ENCODE measurements around the gene SOAT2. TPM values are rescaled to one million over a fixed set of nuclear protein-coding genes. Genes with fewer than 3 reads are reported as not detected.

SOAT2 gene
- total RNA-seq, 6 donors from 2014 or later: 0.11 to 3.1 (median 0.13) TPM; not detected in 3

DNA sequence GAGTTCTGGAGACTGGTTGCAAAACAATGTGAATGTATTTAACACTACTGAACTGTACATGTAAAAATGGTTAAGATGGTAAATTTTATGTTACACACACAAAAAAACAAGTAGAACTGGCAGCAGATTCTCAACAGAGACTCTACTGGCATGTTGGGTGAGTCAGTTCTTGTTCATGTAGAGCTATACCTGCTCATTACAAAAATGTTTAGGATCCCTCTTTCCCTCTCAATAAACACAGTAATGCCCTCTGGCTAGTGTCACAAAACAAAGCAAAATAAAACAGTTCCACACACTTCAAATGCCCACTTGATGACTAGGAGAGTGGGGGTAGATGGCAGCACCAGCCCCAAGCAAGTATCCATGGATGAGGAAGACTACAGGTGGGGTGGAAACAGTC is 63.6 kb downstream of the SOAT2 start:
- H3K4me1 ChIP-seq: no peaks in the 10 kb centered on the region
- H3K36me3 ChIP-seq: peaks cover 0 to 19% (median 16%) of the 10 kb centered on the region in 4 donors

DNA sequence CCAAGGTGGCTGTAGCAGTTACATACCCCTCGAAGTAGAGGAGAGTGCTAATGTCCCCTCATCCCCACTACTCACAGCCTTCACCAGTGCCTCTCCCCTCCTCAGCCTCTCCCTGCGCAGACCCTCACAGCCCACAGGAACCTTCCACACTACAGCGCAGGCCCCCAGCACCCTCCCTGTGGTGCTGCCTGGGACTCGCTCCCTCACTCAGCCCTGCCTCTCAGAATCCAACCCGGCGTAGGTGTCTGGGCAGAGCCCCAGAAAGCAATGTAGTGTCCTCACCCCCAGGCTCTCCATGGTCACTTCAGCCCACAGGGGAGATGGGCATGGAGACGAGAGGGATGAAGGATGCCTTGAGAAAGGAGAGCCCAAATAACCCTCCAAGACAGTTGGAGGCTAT is 66.4 kb downstream of the SOAT2 start:
- no peak for DNase-seq
- Histone ChIP-seq H3K36me3 (peaks cover 0 to 25% (median 22%) of the 10 kb centered on the region in 4 donors), H3K9me3 (no peaks in the 10 kb centered on the region), H3K4me1 (peaks cover 0 to 1% (median 0%) of the 10 kb centered on the region in 4 donors), H3K4me3 (no peak overlapping the region), H3K27me3 (no peaks in the 10 kb centered on the region), H3K27ac (no peak overlapping the region)
- TF ChIP-seq CTCF (IDR thresholded peaks at IDR 0.05): no peak
- no peak for TF ChIP-seq EP300 (IDR thresholded peaks at IDR 0.05)
- no peak for TF ChIP-seq POLR2A (IDR thresholded peaks at IDR 0.05)
- TF ChIP-seq POLR2AphosphoS5 (IDR thresholded peaks at IDR 0.05): no peak
- 98 to 100% methylated on average over 6 to 7 of the region's 7 CpGs for WGBS, 2 donors
- ATAC-seq (ENCODE audit: low FRiP score in 2 of 2): no peak

More for the DNA sequence above, 63.6 kb downstream of the SOAT2 start:
- no peak overlapping the region for H3K27ac ChIP-seq
- ATAC-seq (ENCODE audit: low FRiP score in 2 of 2) (no peak), DNase-seq (no peak)
- H3K9me3 ChIP-seq: no peaks in the 10 kb centered on the region
- H3K4me3 ChIP-seq: no peak overlapping the region
- no peaks in the 10 kb centered on the region for H3K27me3 ChIP-seq
- TF ChIP-seq POLR2A (IDR thresholded peaks at IDR 0.05): no peak
- no peak for TF ChIP-seq POLR2AphosphoS5 (IDR thresholded peaks at IDR 0.05)
- no peak for TF ChIP-seq EP300 (IDR thresholded peaks at IDR 0.05)
- TF ChIP-seq CTCF (IDR thresholded peaks at IDR 0.05): no peak

DNA sequence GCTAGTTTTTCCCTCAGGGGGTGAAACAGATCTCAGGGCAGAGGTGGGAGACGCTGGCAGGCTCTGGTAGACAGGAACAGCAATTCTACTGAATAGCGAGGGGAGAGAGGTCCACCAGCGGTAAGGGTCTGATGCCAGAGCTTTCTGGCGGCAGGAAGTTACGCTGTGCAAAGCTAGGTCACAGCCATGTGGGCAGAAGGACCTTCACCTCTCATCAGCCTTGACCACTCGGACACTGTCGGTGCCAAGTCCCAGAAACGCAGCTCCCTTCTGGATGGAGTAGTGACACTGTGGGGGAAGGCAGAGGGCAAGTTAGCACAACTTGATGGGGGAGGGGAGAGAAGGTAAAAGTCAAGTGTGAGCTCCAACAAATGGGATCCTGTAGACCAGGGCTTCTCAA is 66.9 kb downstream of the SOAT2 start:
- WGBS, 2 donors: 89 to 92% methylated on average over 8 of the region's 8 CpGs
- no peak for DNase-seq

DNA sequence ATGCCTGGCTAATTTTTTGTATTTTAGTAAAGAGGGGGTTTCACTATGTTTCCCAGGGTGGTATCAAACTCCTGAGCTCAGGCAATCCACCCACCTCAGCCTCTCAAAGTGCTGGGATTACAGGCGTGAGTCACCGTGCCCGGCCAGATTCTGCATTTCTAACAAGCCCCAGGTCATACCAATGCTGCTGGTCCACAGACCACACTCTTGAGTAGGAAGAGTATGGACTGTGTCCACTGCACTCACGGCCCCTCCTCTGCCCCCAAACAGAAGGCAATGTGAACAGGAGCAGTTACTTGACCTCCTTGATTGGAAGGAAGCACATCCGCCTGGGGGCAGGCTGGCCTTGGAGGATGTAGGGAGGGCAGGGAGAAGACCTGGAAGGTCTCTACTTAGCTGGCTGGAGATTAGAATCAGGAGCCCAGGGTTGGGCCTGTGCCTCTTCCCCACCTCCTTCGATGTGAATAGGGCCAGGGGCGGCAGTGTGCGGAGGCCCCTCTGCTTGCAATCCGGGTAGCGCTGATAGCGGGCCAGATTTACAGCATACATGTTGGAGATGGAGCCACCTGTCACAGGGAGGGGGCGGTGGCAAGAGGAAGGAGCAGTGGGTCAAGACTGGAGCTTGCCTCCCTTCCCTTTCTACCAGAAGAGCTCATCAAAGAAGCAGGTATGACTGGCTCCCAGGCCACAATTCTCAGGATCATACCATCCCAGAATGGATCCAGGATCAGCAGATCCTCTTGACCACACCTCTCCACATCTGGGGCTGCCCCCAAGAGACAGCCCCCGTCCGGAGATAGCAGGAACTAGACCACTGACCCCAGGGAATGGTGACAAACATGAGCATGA is 67.8 kb downstream of the SOAT2 start:
- no peaks in the 10 kb centered on the region for H3K27me3 ChIP-seq
- H3K4me3 ChIP-seq: no peak overlapping the region
- WGBS, 2 donors: 78 to 88% methylated on average over 11 to 14 of the region's 14 CpGs
- ATAC-seq (ENCODE audit: low FRiP score in 2 of 2): no peak
- H3K4me1 ChIP-seq: peaks cover 0 to 12% (median 0%) of the 10 kb centered on the region in 4 donors
- no peaks in the 10 kb centered on the region for H3K9me3 ChIP-seq
- no peak overlapping the region for H3K27ac ChIP-seq
- TF ChIP-seq POLR2AphosphoS5 (IDR thresholded peaks at IDR 0.05) (no peak), CTCF (IDR thresholded peaks at IDR 0.05) (no peak), POLR2A (IDR thresholded peaks at IDR 0.05) (no peak), EP300 (IDR thresholded peaks at IDR 0.05) (no peak)
- H3K36me3 ChIP-seq: peaks cover 0 to 25% (median 22%) of the 10 kb centered on the region in 4 donors
- no peak for DNase-seq

More for the DNA sequence above, 66.9 kb downstream of the SOAT2 start:
- TF ChIP-seq POLR2A (IDR thresholded peaks at IDR 0.05): no peak
- TF ChIP-seq CTCF (IDR thresholded peaks at IDR 0.05): no peak
- no peak for TF ChIP-seq EP300 (IDR thresholded peaks at IDR 0.05)
- no peak for TF ChIP-seq POLR2AphosphoS5 (IDR thresholded peaks at IDR 0.05)
- no peak for ATAC-seq (ENCODE audit: low FRiP score in 2 of 2)
- Histone ChIP-seq H3K9me3 (no peaks in the 10 kb centered on the region), H3K27me3 (no peaks in the 10 kb centered on the region), H3K4me3 (no peak overlapping the region), H3K4me1 (peaks cover 0 to 7% (median 0%) of the 10 kb centered on the region in 4 donors), H3K36me3 (peaks cover 0 to 25% (median 22%) of the 10 kb centered on the region in 4 donors), H3K27ac (no peak overlapping the region)
